Activated B cell treated with CpG ODN at 0.5 μM for 24 hours (primary cell): ENCODE measurements around the gene VEGFB. TPM values are rescaled to one million over a fixed set of nuclear protein-coding genes. Genes with fewer than 3 reads are reported as not detected.

Experiments used
- ATAC-seq: fragments of 200-7000 bp; cut with Tn5 transposase; one replicate; pipeline ENCODE4 v1.10.0; 2021; ENCODE audit warnings: low read depth, mild to moderate bottlenecking, moderate library complexity
- CTCF ChIA-PET: fragments of 350-600 bp; sonication (Branson Sonifier 250); formaldehyde crosslinking; loops from one replicate; lab custom pipeline; 2021; ENCODE audit warnings: antibody characterized with exemption; lab: Charles Lee
- POLR2A ChIA-PET: fragments of 350-600 bp; sonication (Branson Sonifier 250); formaldehyde crosslinking; loops from one replicate; lab custom pipeline; 2021; ENCODE audit warnings: antibody characterized with exemption; lab: Charles Lee
- DNase-seq: peaks from one replicate; pipeline ENCODE4 v3.0.0; 2022
- H3K27ac Mint-ChIP-seq: one replicate; pipeline ENCODE4 v1.8.0; 2020; ENCODE audit warnings: mixed read lengths
- H3K27me3 Mint-ChIP-seq: one replicate; pipeline ENCODE4 v1.8.0; 2021; ENCODE audit warnings: mixed read lengths
- H3K36me3 Mint-ChIP-seq: one replicate; pipeline ENCODE4 v1.8.0; 2021; ENCODE audit warnings: low read depth, mixed read lengths
- H3K4me1 Mint-ChIP-seq: one replicate; pipeline ENCODE4 v1.8.0; 2021; ENCODE audit warnings: mixed read lengths
- H3K4me3 Mint-ChIP-seq: one replicate; pipeline ENCODE4 v1.8.0; 2020; ENCODE audit warnings: mild to moderate bottlenecking, mixed read lengths
- H3K9me3 Mint-ChIP-seq: one replicate; pipeline ENCODE4 v1.8.0; 2020; ENCODE audit warnings: mixed read lengths
- intact Hi-C: fragments of 100-400 bp; cut with micrococcal nuclease; formaldehyde crosslinking; loops from one replicate; pipeline ENCODE4 v1.15.1; 2024
- total RNA-seq: library from RNA; stranded (reverse); gene quantifications from 2 replicates; pipeline ENCODE4 v1.2.3, GENCODE V29; 2022
- TF ChIP-seq, protein P1 (sequence below): fragments of 200-600 bp; IDR thresholded peaks from one replicate; pipeline ENCODE4 v1.8.0; 2022; ENCODE audit warnings: antibody characterized with exemption, mild to moderate bottlenecking

VEGFB gene
- total RNA-seq, 1 donor from 2014 or later: 97.4 TPM

DNA sequence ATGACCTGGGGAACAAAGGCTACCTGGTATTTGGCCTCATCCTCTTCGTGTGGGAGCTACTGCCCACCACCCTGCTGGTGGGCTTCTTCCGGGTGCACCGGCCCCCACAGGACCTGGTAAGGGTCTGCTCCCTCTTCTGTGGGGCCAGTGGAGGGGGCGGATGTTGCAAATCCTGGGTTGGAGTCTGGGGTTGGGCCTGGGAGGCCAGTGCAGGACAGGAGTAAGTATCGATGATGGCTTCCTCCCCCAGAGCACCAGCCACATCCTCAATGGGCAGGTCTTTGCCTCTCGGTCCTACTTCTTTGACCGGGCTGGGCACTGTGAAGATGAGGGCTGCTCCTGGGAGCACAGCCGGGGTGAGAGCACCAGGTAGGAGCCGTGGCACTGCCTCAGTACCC, 54.0 kb downstream of the VEGFB start:
- H3K4me1 Mint-ChIP-seq: peaks cover 20% of the 10 kb centered on the region
- TF ChIP-seq, protein P1, sequence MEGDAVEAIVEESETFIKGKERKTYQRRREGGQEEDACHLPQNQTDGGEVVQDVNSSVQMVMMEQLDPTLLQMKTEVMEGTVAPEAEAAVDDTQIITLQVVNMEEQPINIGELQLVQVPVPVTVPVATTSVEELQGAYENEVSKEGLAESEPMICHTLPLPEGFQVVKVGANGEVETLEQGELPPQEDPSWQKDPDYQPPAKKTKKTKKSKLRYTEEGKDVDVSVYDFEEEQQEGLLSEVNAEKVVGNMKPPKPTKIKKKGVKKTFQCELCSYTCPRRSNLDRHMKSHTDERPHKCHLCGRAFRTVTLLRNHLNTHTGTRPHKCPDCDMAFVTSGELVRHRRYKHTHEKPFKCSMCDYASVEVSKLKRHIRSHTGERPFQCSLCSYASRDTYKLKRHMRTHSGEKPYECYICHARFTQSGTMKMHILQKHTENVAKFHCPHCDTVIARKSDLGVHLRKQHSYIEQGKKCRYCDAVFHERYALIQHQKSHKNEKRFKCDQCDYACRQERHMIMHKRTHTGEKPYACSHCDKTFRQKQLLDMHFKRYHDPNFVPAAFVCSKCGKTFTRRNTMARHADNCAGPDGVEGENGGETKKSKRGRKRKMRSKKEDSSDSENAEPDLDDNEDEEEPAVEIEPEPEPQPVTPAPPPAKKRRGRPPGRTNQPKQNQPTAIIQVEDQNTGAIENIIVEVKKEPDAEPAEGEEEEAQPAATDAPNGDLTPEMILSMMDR: no peak
- no peaks in the 10 kb centered on the region for H3K9me3 Mint-ChIP-seq
- peaks cover 15% of the 10 kb centered on the region for H3K27me3 Mint-ChIP-seq
- no peak for DNase-seq
- CTCF ChIA-PET: interaction anchor here (0.9 to 1.2 kb wide), 2 partner anchors 17 to 83 kb away, joined by 4 to 5 read pairs; no protein-coding TSS in a partner anchor
- no peak overlapping the region for H3K27ac Mint-ChIP-seq
- H3K36me3 Mint-ChIP-seq: no peaks in the 10 kb centered on the region
- no peak overlapping the region for H3K4me3 Mint-ChIP-seq
- intact Hi-C loops: no loop called here
- ATAC-seq: no peak
- POLR2A ChIA-PET: interaction anchor here (0.6 kb wide), 2 partner anchors 43 to 70 kb away, joined by 4 to 8 read pairs; no protein-coding TSS in a partner anchor

Other genes starting within 250 kb of the VEGFB start
- 87.4 and 92.5 TPM in 2 replicates for gene OTUB1, start 248.1 kb upstream of the VEGFB start, total RNA-seq
- not detected in 2 replicates for gene FLRT1, start 198.7 kb upstream of the VEGFB start, total RNA-seq
- 4.5 and 5.5 TPM in 2 replicates for gene MACROD1, start 68.5 kb upstream of the VEGFB start, total RNA-seq
- 155 and 159 TPM in 2 replicates for gene STIP1, start 48.4 kb upstream of the VEGFB start, total RNA-seq
- gene FERMT3, start 27.9 kb upstream of the VEGFB start, total RNA-seq: 154 and 169 TPM in 2 replicates
- gene TRPT1, start 8.4 kb upstream of the VEGFB start, total RNA-seq: 50.6 and 51.3 TPM in 2 replicates
- gene NUDT22, start 8.3 kb upstream of the VEGFB start, total RNA-seq: 81.0 and 95.3 TPM in 2 replicates
- 47.5 and 53.3 TPM in 2 replicates for gene DNAJC4, start 4.0 kb upstream of the VEGFB start, total RNA-seq
- gene FKBP2, start 6.5 kb downstream of the VEGFB start, total RNA-seq: 31.4 and 39.4 TPM in 2 replicates
- 112 and 127 TPM in 2 replicates for gene PPP1R14B, start 12.4 kb downstream of the VEGFB start, total RNA-seq
- 7.9 and 8.1 TPM in 2 replicates for gene PLCB3, start 16.9 kb downstream of the VEGFB start, total RNA-seq
- gene BAD, start 50.1 kb downstream of the VEGFB start, total RNA-seq: 21.7 and 26.6 TPM in 2 replicates
- 48.6 and 53.1 TPM in 2 replicates for gene GPR137, start 51.3 kb downstream of the VEGFB start, total RNA-seq
- 0.24 and 0.44 TPM in 2 replicates for gene KCNK4, start 56.7 kb downstream of the VEGFB start, total RNA-seq
- not detected in 2 replicates for gene CATSPERZ, start 65.8 kb downstream of the VEGFB start, total RNA-seq
- 44.8 and 48.3 TPM in 2 replicates for gene ESRRA, start 70.9 kb downstream of the VEGFB start, total RNA-seq
- 156 and 175 TPM in 2 replicates for gene TRMT112, start 83.0 kb downstream of the VEGFB start, total RNA-seq
- gene PRDX5, start 83.5 kb downstream of the VEGFB start, total RNA-seq: 73.6 and 85.8 TPM in 2 replicates
- 180 and 201 TPM in 2 replicates for gene CCDC88B, start 105.6 kb downstream of the VEGFB start, total RNA-seq
- gene RPS6KA4, start 124.6 kb downstream of the VEGFB start, total RNA-seq: 18.0 and 22.6 TPM in 2 replicates